Measurements from ENCODE around the gene IL11RA. TPM values are rescaled to one million over a fixed set of nuclear protein-coding genes. Genes with fewer than 3 reads are reported as not detected.

IL11RA gene
- total RNA-seq, 1 donor from 2014 or later = 112 TPM

- Mint-ChIP-seq H3K27ac (no peak overlapping the region), H3K36me3 (peaks cover 2% of the 10 kb centered on the region), H3K9me3 (no peaks in the 10 kb centered on the region), H3K27me3 (ENCODE audit: low read depth) (no peaks in the 10 kb centered on the region), H3K4me3 (peak overlapping the region; percentile 75), H3K4me1 (peaks cover 25% of the 10 kb centered on the region)
- no peak for TF ChIP-seq CTCF (IDR thresholded peaks at IDR 0.05; ENCODE audit: unreplicated experiment)
- no peak for DNase-seq (ENCODE audit: low spot score in 2 of 2, unreplicated experiment in 2 of 2)
Measured at GRCh38 chr9:34610434-34611206, 41.4 kb upstream of the IL11RA start.

GRCh38 chr9:34611251-34611810 lies 40.7 kb upstream of the IL11RA start:
- peaks cover 6% of the 10 kb centered on the region for H3K36me3 Mint-ChIP-seq
- H3K9me3 Mint-ChIP-seq = no peaks in the 10 kb centered on the region
- H3K4me1 Mint-ChIP-seq = peaks cover 25% of the 10 kb centered on the region
- H3K27ac Mint-ChIP-seq = peak overlapping the region; percentile 95
- no peak for TF ChIP-seq CTCF (IDR thresholded peaks at IDR 0.05; ENCODE audit: unreplicated experiment)
- no peak for DNase-seq (ENCODE audit: low spot score in 2 of 2, unreplicated experiment in 2 of 2)
- H3K4me3 Mint-ChIP-seq = peak overlapping the region; percentile 75
- no peaks in the 10 kb centered on the region for H3K27me3 Mint-ChIP-seq (ENCODE audit: low read depth)

GRCh38 chr9:34611811-34612787 lies 39.9 kb upstream of the IL11RA start, which contains the start of gene RPP25L:
Gene RPP25L, minus strand, starts transcription at chr9:34612097. Its CDS starts 801 bp downstream, at chr9:34611296.
- peak; percentile 79 to 88 for DNase-seq (ENCODE audit: low spot score in 2 of 2, unreplicated experiment in 2 of 2)

DNA sequence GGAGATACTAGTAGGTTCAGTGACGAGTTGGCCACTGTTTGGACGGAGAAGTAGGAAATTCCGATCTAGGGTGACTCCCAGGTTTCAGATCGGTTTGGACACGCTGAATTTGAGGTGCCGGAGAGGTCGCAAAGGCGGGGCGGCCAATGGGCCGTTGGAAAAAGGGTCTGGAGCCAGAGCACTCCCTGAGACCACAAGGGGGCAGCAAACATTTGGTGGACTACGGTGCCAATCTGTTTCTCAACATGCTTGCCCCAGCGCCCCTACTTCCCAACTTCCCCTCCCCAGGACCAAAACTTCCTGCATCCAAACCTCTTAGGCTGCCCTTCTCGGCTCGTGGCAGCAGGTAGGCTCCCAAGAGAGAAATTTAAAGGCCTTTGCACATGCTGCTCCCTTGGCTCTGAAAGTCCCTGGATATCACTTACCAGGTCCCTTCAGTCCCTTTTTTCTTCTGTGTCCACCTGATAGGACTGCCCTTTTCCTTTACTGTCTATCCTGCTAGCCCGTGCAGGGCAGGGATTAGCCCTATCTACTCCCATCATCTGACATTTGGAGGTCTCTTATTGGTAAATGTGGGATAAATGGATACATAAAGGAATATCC lies 39.1 kb upstream of the IL11RA start:
- Mint-ChIP-seq H3K9me3 (no peaks in the 10 kb centered on the region), H3K27me3 (ENCODE audit: low read depth) (no peaks in the 10 kb centered on the region), H3K4me3 (peak overlapping the region; percentile 75), H3K4me1 (peaks cover 25% of the 10 kb centered on the region), H3K36me3 (peaks cover 11% of the 10 kb centered on the region), H3K27ac (peak overlapping the region; percentile 90)
- peak in 1 of 2 experiments; percentile 75 for DNase-seq (ENCODE audit: low spot score in 2 of 2, unreplicated experiment in 2 of 2)
- peak; percentile 76 for TF ChIP-seq CTCF (IDR thresholded peaks at IDR 0.05; ENCODE audit: unreplicated experiment)

More at GRCh38 chr9:34611811-34612787, 39.9 kb upstream of the IL11RA start, which contains the start of gene RPP25L:
- Mint-ChIP-seq H3K9me3 (no peaks in the 10 kb centered on the region), H3K36me3 (peaks cover 11% of the 10 kb centered on the region), H3K27me3 (ENCODE audit: low read depth) (no peaks in the 10 kb centered on the region), H3K4me1 (peaks cover 25% of the 10 kb centered on the region), H3K4me3 (peak within 1 kb of the TSS; percentile 75), H3K27ac (peak within 1 kb of the TSS; percentile 95)
- no peak for TF ChIP-seq CTCF (IDR thresholded peaks at IDR 0.05; ENCODE audit: unreplicated experiment)

GRCh38 chr9:34615132-34615531 lies 36.9 kb upstream of the IL11RA start:
- H3K27me3 Mint-ChIP-seq (ENCODE audit: low read depth) = no peaks in the 10 kb centered on the region
- H3K27ac Mint-ChIP-seq = no peak overlapping the region
- H3K9me3 Mint-ChIP-seq = no peaks in the 10 kb centered on the region
- H3K36me3 Mint-ChIP-seq = peaks cover 11% of the 10 kb centered on the region
- DNase-seq (ENCODE audit: low spot score in 2 of 2, unreplicated experiment in 2 of 2) = no peak
- peaks cover 35% of the 10 kb centered on the region for H3K4me1 Mint-ChIP-seq
- TF ChIP-seq CTCF (IDR thresholded peaks at IDR 0.05; ENCODE audit: unreplicated experiment) = no peak
- no peak overlapping the region for H3K4me3 Mint-ChIP-seq
